GM12801 (cell line): ENCODE measurements around the gene AGAP1.

Experiments used
- TF ChIP-seq, protein P1 (sequence below): IDR thresholded peaks from one replicate; pipeline ENCODE4 v1.5.1; 2011; ENCODE audit warnings: control low read depth; ENCODE audit not compliant: insufficient read length; ENCODE audit errors: extremely low read depth

Gene AGAP1

DNA sequence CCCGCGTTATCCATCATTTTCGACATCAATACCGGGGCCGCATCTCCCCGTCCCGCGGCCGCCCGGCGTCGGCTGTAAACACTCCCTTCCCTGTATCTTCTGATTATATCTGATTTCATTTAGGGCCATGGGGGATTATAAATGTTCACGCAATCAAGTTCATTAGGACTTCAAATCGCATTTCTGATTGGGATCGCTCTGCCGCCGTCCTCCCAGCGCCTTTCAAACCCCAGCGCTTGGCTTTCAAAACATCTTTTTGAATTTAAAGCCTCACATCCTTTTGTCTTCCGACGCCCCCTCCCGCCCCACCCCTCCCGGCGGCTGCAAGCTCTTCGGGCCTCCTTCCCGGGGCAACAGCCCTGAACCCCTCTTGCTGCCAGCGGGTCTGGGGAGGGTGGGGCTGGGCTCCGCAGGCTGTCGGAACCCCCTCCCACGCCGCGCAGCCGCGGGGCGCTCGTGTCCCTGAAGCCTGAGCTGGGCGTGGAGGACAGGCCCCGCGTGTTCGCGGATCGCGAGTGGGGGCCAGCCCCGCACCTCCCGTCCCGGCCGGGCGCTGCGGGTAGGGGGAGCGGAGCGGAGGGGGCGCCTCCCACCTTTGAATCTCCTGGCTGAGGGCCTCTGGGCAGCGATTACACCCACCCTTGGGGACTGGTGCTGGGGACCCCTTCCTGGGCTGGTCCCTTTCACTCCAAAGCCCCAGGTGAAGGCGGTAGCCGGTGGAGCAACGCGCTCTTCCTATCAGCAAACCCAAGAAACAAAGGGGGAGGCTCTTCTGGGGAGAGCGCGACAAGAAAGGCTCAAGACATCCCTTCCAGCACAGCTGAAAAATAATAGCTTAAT is 685.6 kb downstream of the AGAP1 start:
- TF ChIP-seq, protein P1, sequence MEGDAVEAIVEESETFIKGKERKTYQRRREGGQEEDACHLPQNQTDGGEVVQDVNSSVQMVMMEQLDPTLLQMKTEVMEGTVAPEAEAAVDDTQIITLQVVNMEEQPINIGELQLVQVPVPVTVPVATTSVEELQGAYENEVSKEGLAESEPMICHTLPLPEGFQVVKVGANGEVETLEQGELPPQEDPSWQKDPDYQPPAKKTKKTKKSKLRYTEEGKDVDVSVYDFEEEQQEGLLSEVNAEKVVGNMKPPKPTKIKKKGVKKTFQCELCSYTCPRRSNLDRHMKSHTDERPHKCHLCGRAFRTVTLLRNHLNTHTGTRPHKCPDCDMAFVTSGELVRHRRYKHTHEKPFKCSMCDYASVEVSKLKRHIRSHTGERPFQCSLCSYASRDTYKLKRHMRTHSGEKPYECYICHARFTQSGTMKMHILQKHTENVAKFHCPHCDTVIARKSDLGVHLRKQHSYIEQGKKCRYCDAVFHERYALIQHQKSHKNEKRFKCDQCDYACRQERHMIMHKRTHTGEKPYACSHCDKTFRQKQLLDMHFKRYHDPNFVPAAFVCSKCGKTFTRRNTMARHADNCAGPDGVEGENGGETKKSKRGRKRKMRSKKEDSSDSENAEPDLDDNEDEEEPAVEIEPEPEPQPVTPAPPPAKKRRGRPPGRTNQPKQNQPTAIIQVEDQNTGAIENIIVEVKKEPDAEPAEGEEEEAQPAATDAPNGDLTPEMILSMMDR, result no peak

DNA sequence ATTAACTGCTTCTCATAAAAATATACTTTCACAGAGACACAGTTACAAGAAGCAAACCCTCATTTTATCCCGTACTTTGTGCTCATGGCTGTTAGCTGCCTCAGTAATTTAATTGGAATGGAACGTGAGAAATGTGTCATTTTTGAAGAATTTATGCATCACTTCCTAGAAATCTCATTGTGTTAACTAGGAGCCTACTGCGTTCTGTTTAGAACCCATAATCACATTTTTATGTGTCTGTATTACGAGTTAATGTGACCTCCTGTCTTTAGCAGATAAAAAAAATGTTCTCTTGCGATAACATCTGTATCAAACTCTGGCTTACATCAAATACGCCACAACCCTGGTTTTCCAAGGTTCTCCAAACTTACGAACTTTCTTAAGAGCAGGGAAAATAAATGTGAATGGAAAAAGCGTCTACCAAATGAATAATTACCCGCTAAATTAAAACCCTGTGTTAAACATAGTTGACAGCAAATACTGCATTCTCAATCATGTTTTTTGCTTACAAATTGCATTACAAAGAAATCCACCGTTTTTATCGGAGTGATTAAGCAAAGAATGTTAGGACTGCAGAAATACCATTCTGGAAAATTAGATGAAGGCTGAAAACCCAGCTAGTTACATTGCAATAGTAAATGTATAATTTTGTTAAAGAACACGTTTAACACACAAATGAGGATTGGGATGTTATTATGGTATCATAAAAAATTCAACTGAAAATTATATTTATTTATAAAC is 686.4 kb downstream of the AGAP1 start:
- TF ChIP-seq, protein P1, result no peak

DNA sequence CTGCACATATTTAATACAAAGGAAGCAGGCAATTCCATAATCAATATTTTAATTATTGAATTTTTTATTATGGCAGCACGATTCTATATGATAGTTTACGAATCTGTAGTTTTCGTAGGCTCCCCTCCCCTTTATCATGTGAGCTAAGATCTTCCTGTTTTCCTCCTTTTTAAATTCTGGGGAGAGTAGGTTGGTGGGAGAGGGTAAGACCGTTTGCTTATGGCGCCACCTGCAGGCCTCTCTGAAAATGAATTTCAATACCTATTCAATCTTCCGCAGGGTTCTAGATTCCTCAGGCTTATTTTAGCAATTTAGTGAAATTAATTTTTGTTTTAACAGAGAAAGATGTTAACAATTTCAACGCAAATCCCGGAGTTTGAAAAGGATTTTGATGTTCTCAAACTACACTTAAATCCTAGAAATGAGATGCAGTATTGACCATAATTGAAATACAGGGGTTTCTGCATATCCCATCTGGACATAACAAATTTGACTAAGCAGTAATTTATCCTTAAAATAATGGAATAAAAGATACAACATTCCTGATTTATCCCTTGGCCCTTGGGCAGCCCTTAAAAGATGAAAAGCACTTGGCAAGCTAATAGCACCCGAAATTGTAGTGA is 687.1 kb downstream of the AGAP1 start:
- TF ChIP-seq, protein P1, result no peak
